GM20000 (cell line): Measurements from ENCODE around the gene KLHL17.
A peak's percentile ranks its signal among the peaks of the same experiment; 100 is the strongest.

Source experiments
- DNase-seq: peaks from one replicate; pipeline ENCODE4 v3.0.0; 2012; ENCODE audit warnings: low spot score
- CTCF ChIP-seq: IDR thresholded peaks from 2 replicates; pipeline ENCODE4 v1.5.1; 2012; ENCODE audit warnings: mild to moderate bottlenecking, control low read depth; ENCODE audit errors: extremely low read depth, missing control alignments

The KLHL17 gene

GRCh38 chr1:996851-997712, 36.7 kb downstream of the KLHL17 start:
- TF ChIP-seq CTCF, result no peak
- DNase-seq, result no peak

GRCh38 chr1:997713-997992, 37.3 kb downstream of the KLHL17 start:
- DNase-seq, result no peak
- TF ChIP-seq CTCF, result no peak

GRCh38 chr1:997993-998744, 37.8 kb downstream of the KLHL17 start:
- no peak for TF ChIP-seq CTCF
- no peak for DNase-seq

- no peak for DNase-seq
Measured at GRCh38 chr1:998745-998994, 38.3 kb downstream of the KLHL17 start.

GRCh38 chr1:998995-999724, 38.8 kb downstream of the KLHL17 start:
- no peak for TF ChIP-seq CTCF
- peak; percentile 72 for DNase-seq

More at GRCh38 chr1:998745-998994, 38.3 kb downstream of the KLHL17 start:
- TF ChIP-seq CTCF, result no peak

- no peak for TF ChIP-seq CTCF
- peak; percentile 88 for DNase-seq
Measured at GRCh38 chr1:999725-1000356, 39.5 kb downstream of the KLHL17 start, which contains the start of gene HES4. TSS of gene HES4 (minus strand) at chr1:1000097. CDS start at chr1:999973, 124 bp downstream.
